CD4-positive, alpha-beta T cell treated with Interleukin-17A for 4 hours (primary cell): Measurements from ENCODE around the gene TOB1.
"Not testable (repeated sequence)": the region's sequence is repeated elsewhere in the genome, so short reads cannot be mapped to it uniquely, and the experiment has no call there.

Experiments
- DNase-seq: peaks from one replicate; pipeline ENCODE4 v3.0.0-alpha.2; 2020; ENCODE audit warnings: mixed read lengths

The TOB1 gene

GRCh38 chr17:50868140-50868438 is 1.9 kb upstream of the TOB1 start:
- no peak for DNase-seq

- DNase-seq = peak; percentile 84
Measured at GRCh38 chr17:50867363-50868139, 1.4 kb upstream of the TOB1 start.

GRCh38 chr17:50866950-50867362 is 802 bp upstream of the TOB1 start:
- DNase-seq = peak; percentile 69

GRCh38 chr17:50865868-50866260 is 290 bp downstream of the TOB1 start:
- no peak for DNase-seq

GRCh38 chr17:50865060-50865867 is 890 bp downstream of the TOB1 start:
- peak; percentile 62 for DNase-seq

GRCh38 chr17:50864747-50865059 is 1.5 kb downstream of the TOB1 start:
- peak; percentile 40 for DNase-seq

GRCh38 chr17:50863931-50864330 is 2.2 kb downstream of the TOB1 start:
- no peak for DNase-seq

- peak; percentile 49 for DNase-seq
Measured at GRCh38 chr17:50863221-50863843, 2.8 kb downstream of the TOB1 start.

GRCh38 chr17:50861822-50862528 is 4.2 kb downstream of the TOB1 start:
- DNase-seq = no peak

- no peak for DNase-seq
Measured at GRCh38 chr17:50861334-50861676, 4.8 kb downstream of the TOB1 start.

GRCh38 chr17:50859727-50860126 is 6.4 kb downstream of the TOB1 start:
- DNase-seq = not testable (repeated sequence)

GRCh38 chr17:50858486-50859225 is 7.5 kb downstream of the TOB1 start:
- DNase-seq = no peak

GRCh38 chr17:50856431-50856830 is 9.7 kb downstream of the TOB1 start:
- DNase-seq = no peak

GRCh38 chr17:50855708-50856330 is 10.3 kb downstream of the TOB1 start:
- DNase-seq = no peak

- no peak for DNase-seq
Measured at GRCh38 chr17:50853781-50854180, 12.4 kb downstream of the TOB1 start.

GRCh38 chr17:50853015-50853615 is 13.0 kb downstream of the TOB1 start:
- DNase-seq = no peak

- no peak for DNase-seq
Measured at GRCh38 chr17:50850640-50851039, 15.5 kb downstream of the TOB1 start.

- no peak for DNase-seq
Measured at GRCh38 chr17:50848711-50849110, 17.4 kb downstream of the TOB1 start.

GRCh38 chr17:50848039-50848438 is 18.1 kb downstream of the TOB1 start:
- no peak for DNase-seq

GRCh38 chr17:50847566-50847965 is 18.6 kb downstream of the TOB1 start:
- no peak for DNase-seq

- DNase-seq = no peak
Measured at GRCh38 chr17:50845240-50846147, 20.7 kb downstream of the TOB1 start.
